ENCODE results near the gene PRR5L.

The PRR5L gene

DNA sequence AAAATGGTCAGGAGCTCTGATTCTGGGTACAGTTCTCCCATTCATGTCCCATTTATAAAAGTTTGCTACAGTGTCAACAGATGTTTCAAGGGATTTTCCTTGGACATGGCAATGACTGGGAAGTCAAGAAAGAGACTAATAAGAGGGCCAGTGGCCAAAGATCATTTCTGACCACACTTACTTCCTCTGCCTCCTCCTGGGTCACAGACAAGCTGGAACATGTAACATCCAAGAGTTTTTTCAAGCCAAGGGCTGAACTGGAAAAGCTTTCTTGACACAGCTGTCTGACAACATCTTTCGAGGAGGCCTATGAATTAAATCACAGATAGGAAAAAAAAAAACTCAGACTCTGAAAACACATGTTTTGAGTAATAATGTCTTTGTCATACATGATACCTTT lies 15.6 kb upstream of the PRR5L start:
- Histone ChIP-seq H2AK5ac (ENCODE audit: low read length, severe bottlenecking) (no peak overlapping the region), H3K4me3 (ENCODE audit: insufficient read depth in 1 of 2, low read depth in 1 of 2, low read length in 2 of 2) (no peak overlapping the region), H3K9me3 (ENCODE audit: control insufficient read depth, low read length) (no peaks in the 10 kb centered on the region), H2BK5ac (ENCODE audit: low read depth, low read length, poor library complexity, severe bottlenecking) (no peak overlapping the region), H3K4ac (ENCODE audit: low read depth in 1 of 2, low read length in 2 of 2) (no peak overlapping the region), H2BK120ac (ENCODE audit: low read depth, low read length) (no peak overlapping the region), H4K8ac (ENCODE audit: low read length) (no peak overlapping the region), H3K27me3 (ENCODE audit: control insufficient read depth in 1 of 2, insufficient read depth in 1 of 2, low read length in 2 of 2) (no peaks in the 10 kb centered on the region), H2BK15ac (ENCODE audit: low read depth, poor library complexity, severe bottlenecking) (no peak overlapping the region), H3K79me1 (replicated peaks; ENCODE audit: low read length, poor library complexity, severe bottlenecking) (peaks cover 24% of the 10 kb centered on the region), H2AFZ (ENCODE audit: low read depth, low read length) (no peak overlapping the region), H3K14ac (ENCODE audit: low read length in 2 of 2) (no peak overlapping the region), H2BK12ac (ENCODE audit: low read length in 2 of 2) (no peak overlapping the region), H3K36me3 (ENCODE audit: control insufficient read depth in 1 of 2, insufficient read depth in 2 of 2, low read depth in 1 of 2, low read length in 2 of 2) (peaks cover 18 to 45% of the 10 kb centered on the region in 2 experiments), H3K27ac (ENCODE audit: low read length, poor library complexity, severe bottlenecking) (no peak overlapping the region), H3K23ac (ENCODE audit: low read length in 2 of 2) (no peak overlapping the region), H3K4me2 (ENCODE audit: low read length, poor library complexity, severe bottlenecking) (no peak overlapping the region), H3K9ac (ENCODE audit: low read length) (peak overlapping the region; percentile 6), H3K4me1 (ENCODE audit: control insufficient read depth, insufficient read depth, low read depth, low read length) (peaks cover 7% of the 10 kb centered on the region), H3K18ac (ENCODE audit: low read depth in 1 of 2, low read length in 2 of 2) (no peak overlapping the region), H4K91ac (ENCODE audit: low read length) (no peak overlapping the region)
- DNase-seq = no peak
- no CpG with 5 or more reads among the region's 1 CpG for WGBS

DNA sequence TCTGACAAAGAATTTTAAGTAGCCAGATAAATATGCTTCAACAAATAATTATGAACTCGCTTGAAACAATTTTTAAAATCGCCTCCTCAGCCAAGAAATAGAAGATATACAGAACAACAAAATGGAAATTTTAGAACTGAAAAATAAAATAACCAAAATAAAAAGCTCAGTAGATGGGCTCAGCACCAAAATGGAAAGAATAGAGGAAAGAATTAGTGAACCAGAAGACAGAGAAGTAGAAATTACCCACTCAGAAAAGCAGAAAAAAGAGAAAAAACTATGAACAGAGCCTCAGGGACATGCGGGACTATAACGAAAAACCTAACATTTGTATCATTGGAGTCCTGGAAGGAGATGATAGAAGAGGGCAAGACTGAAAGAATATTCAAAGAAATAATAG lies 14.2 kb upstream of the PRR5L start:
- Histone ChIP-seq H3K4me2 (ENCODE audit: low read length, poor library complexity, severe bottlenecking) (no peak overlapping the region), H3K4me3 (ENCODE audit: insufficient read depth in 1 of 2, low read depth in 1 of 2, low read length in 2 of 2) (no peak overlapping the region), H4K8ac (ENCODE audit: low read length) (no peak overlapping the region), H2BK5ac (ENCODE audit: low read depth, low read length, poor library complexity, severe bottlenecking) (no peak overlapping the region), H3K14ac (ENCODE audit: low read length in 2 of 2) (no peak overlapping the region), H2BK12ac (ENCODE audit: low read length in 2 of 2) (no peak overlapping the region), H2BK120ac (ENCODE audit: low read depth, low read length) (no peak overlapping the region), H3K4ac (ENCODE audit: low read depth in 1 of 2, low read length in 2 of 2) (no peak overlapping the region), H4K91ac (ENCODE audit: low read length) (no peak overlapping the region), H3K27me3 (ENCODE audit: control insufficient read depth in 1 of 2, insufficient read depth in 1 of 2, low read length in 2 of 2) (no peaks in the 10 kb centered on the region), H3K18ac (ENCODE audit: low read depth in 1 of 2, low read length in 2 of 2) (no peak overlapping the region), H2BK15ac (ENCODE audit: low read depth, poor library complexity, severe bottlenecking) (no peak overlapping the region), H3K4me1 (ENCODE audit: control insufficient read depth, insufficient read depth, low read depth, low read length) (peaks cover 7% of the 10 kb centered on the region), H3K79me1 (replicated peaks; ENCODE audit: low read length, poor library complexity, severe bottlenecking) (peaks cover 25% of the 10 kb centered on the region), H3K36me3 (ENCODE audit: control insufficient read depth in 1 of 2, insufficient read depth in 2 of 2, low read depth in 1 of 2, low read length in 2 of 2) (peaks cover 13 to 32% of the 10 kb centered on the region in 2 experiments), H3K27ac (ENCODE audit: low read length, poor library complexity, severe bottlenecking) (no peak overlapping the region), H3K23ac (ENCODE audit: low read length in 2 of 2) (no peak overlapping the region), H3K9me3 (ENCODE audit: control insufficient read depth, low read length) (no peaks in the 10 kb centered on the region), H2AK5ac (ENCODE audit: low read length, severe bottlenecking) (no peak overlapping the region), H2AFZ (ENCODE audit: low read depth, low read length) (no peak overlapping the region), H3K9ac (ENCODE audit: low read length) (no peak overlapping the region)
- WGBS = no CpG with 5 or more reads among the region's 4 CpGs
- no peak for DNase-seq

DNA sequence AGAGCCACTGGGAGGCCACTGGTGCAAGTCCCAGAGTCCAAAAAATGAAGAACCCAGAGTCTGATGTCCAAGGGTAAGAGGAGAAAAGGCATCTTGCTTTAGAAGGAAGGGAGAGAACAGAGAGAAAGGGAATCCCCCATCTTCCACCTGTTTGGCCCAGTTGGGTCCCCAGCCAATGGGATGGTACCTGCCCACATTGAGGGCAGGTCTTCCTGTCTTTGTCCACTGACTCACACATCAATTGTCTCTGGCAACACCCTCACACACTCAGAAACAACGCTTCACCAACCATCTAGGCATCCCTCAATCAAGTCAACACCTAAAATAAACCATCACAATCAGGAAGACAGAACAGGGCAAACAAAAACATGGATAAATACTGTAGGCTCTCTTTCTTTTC lies 13.2 kb upstream of the PRR5L start:
- Histone ChIP-seq H3K27me3 (ENCODE audit: control insufficient read depth in 1 of 2, insufficient read depth in 1 of 2, low read length in 2 of 2) (no peaks in the 10 kb centered on the region), H3K36me3 (ENCODE audit: control insufficient read depth in 1 of 2, insufficient read depth in 2 of 2, low read depth in 1 of 2, low read length in 2 of 2) (peaks cover 13 to 22% of the 10 kb centered on the region in 2 experiments), H3K18ac (ENCODE audit: low read depth in 1 of 2, low read length in 2 of 2) (no peak overlapping the region), H3K23ac (ENCODE audit: low read length in 2 of 2) (no peak overlapping the region), H2AFZ (ENCODE audit: low read depth, low read length) (no peak overlapping the region), H2AK5ac (ENCODE audit: low read length, severe bottlenecking) (no peak overlapping the region), H4K91ac (ENCODE audit: low read length) (no peak overlapping the region), H3K14ac (ENCODE audit: low read length in 2 of 2) (no peak overlapping the region), H3K9me3 (ENCODE audit: control insufficient read depth, low read length) (no peaks in the 10 kb centered on the region), H2BK15ac (ENCODE audit: low read depth, poor library complexity, severe bottlenecking) (no peak overlapping the region), H3K4me3 (ENCODE audit: insufficient read depth in 1 of 2, low read depth in 1 of 2, low read length in 2 of 2) (no peak overlapping the region), H2BK12ac (ENCODE audit: low read length in 2 of 2) (no peak overlapping the region), H4K8ac (ENCODE audit: low read length) (peak overlapping the region; percentile 6), H3K9ac (ENCODE audit: low read length) (no peak overlapping the region), H3K4me1 (ENCODE audit: control insufficient read depth, insufficient read depth, low read depth, low read length) (peaks cover 7% of the 10 kb centered on the region), H3K4ac (ENCODE audit: low read depth in 1 of 2, low read length in 2 of 2) (no peak overlapping the region), H3K79me1 (replicated peaks; ENCODE audit: low read length, poor library complexity, severe bottlenecking) (peaks cover 24% of the 10 kb centered on the region), H3K27ac (ENCODE audit: low read length, poor library complexity, severe bottlenecking) (no peak overlapping the region), H2BK5ac (ENCODE audit: low read depth, low read length, poor library complexity, severe bottlenecking) (no peak overlapping the region), H2BK120ac (ENCODE audit: low read depth, low read length) (no peak overlapping the region), H3K4me2 (ENCODE audit: low read length, poor library complexity, severe bottlenecking) (no peak overlapping the region)
- DNase-seq = no peak
- WGBS = 92% methylated on average over 1 of the region's 1 CpG

DNA sequence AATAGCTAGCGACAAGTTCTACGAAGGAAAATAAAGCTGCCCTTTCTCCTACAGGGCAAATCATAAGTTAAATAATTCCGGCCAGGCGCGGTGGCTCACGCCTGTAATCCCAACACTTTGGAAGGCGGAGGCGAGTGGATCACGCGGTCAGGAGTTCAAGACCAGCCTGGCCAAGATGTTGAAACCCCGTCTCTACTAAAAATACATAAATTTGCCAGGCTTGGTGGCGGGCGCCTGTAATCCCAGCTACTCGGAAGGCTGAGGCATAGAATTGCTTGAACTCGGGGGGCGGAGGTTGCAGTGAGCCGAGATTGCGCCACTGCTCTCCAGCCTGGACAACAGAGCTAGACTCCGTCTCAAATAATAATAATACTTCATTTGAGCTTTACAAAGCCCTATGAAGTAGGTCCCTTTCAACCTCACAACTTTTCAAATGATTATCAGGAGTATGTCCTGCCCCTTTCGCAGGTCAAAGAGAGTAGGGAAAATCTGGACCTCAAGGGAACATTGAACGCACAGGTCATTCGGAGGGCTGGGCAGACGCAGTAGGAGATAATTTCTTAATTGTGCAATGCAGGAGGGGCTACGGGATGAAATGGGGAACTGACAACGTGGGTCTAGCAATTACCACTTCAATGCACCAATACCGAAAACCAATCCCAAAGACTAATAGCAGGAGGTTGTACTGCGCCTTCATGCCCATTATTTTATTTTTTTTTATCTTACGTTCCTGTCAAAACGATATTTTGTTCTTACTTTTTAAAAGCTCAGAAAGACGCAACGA lies 7.5 kb upstream of the PRR5L start:
- Histone ChIP-seq H3K4me3 (ENCODE audit: insufficient read depth in 1 of 2, low read depth in 1 of 2, low read length in 2 of 2) (peak overlapping the region; percentile 68 to 93), H4K91ac (ENCODE audit: low read length) (no peak overlapping the region), H3K18ac (ENCODE audit: low read depth in 1 of 2, low read length in 2 of 2) (peak overlapping the region in 1 of 2 experiments; percentile 41), H2BK120ac (ENCODE audit: low read depth, low read length) (no peak overlapping the region), H3K79me1 (replicated peaks; ENCODE audit: low read length, poor library complexity, severe bottlenecking) (peaks cover 14% of the 10 kb centered on the region), H3K4me2 (ENCODE audit: low read length, poor library complexity, severe bottlenecking) (peak overlapping the region; percentile 99), H3K27ac (ENCODE audit: low read length, poor library complexity, severe bottlenecking) (peak overlapping the region; percentile 17), H3K36me3 (ENCODE audit: control insufficient read depth in 1 of 2, insufficient read depth in 2 of 2, low read depth in 1 of 2, low read length in 2 of 2) (no peaks in the 10 kb centered on the region), H3K14ac (ENCODE audit: low read length in 2 of 2) (no peak overlapping the region), H2AFZ (ENCODE audit: low read depth, low read length) (peak overlapping the region; percentile 8), H3K4ac (ENCODE audit: low read depth in 1 of 2, low read length in 2 of 2) (peak overlapping the region in 1 of 2 experiments; percentile 40), H4K8ac (ENCODE audit: low read length) (peak overlapping the region; percentile 98), H3K23ac (ENCODE audit: low read length in 2 of 2) (no peak overlapping the region), H2BK12ac (ENCODE audit: low read length in 2 of 2) (no peak overlapping the region), H3K27me3 (ENCODE audit: control insufficient read depth in 1 of 2, insufficient read depth in 1 of 2, low read length in 2 of 2) (no peaks in the 10 kb centered on the region), H3K9ac (ENCODE audit: low read length) (peak overlapping the region; percentile 92), H3K9me3 (ENCODE audit: control insufficient read depth, low read length) (no peaks in the 10 kb centered on the region), H2BK5ac (ENCODE audit: low read depth, low read length, poor library complexity, severe bottlenecking) (no peak overlapping the region), H2BK15ac (ENCODE audit: low read depth, poor library complexity, severe bottlenecking) (no peak overlapping the region), H2AK5ac (ENCODE audit: low read length, severe bottlenecking) (no peak overlapping the region), H3K4me1 (ENCODE audit: control insufficient read depth, insufficient read depth, low read depth, low read length) (peaks cover 7% of the 10 kb centered on the region)
- DNase-seq = no peak
- whole genome bisulfite sequencing = 63% methylated on average over 30 of the region's 31 CpGs

Measured in mesenchymal stem cell (in vitro differentiated cells and primary cell).